Right lobe of liver (tissue), 4 donors: Measurements from ENCODE around the gene ERCC6L.

Source experiments
- POLR2A ChIP-seq: fragments of 450-650 bp; IDR thresholded peaks from one replicate; pipeline ENCODE4 v1.6.1; 2017; ENCODE audit warnings: antibody characterized with exemption, mild to moderate bottlenecking
- TF ChIP-seq, protein P1 (sequence below), 4 donors: fragments of 200-600 bp in 3 of 4; fragments of 450-650 bp in 1 of 4; IDR thresholded peaks; one replicate each; pipeline versions ENCODE4 v1.5.1 to v1.8.0; 2016 to 2022; ENCODE audit warnings: antibody characterized with exemption in 4 of 4, mild to moderate bottlenecking in 2 of 4
- donor health status: DM: no; HTN: no; CAD: no.
- donor health status: DM: no; HTN: no; CAD: no.
- donor health status: DM: no; HTN: yes; CAD: no.

DNA sequence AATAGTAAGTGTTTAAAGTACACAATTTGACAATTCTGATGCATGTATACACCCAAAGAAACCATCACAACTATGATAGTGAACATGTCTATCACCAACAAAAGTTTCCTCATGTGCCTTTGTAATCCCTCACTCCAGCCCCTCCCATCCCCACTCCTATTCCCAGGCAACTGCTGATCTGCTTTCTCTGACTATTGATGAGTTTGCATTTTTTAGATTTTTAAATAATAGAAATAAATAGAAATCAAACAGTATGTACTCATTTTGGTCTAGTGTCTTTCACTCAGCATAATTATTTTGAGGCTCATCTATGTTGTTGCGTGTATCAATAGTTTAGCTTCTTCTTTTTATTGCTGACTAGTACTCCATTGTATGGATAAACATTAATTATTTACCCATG, 43.5 kb upstream of the ERCC6L start:
- TF ChIP-seq, protein P1, sequence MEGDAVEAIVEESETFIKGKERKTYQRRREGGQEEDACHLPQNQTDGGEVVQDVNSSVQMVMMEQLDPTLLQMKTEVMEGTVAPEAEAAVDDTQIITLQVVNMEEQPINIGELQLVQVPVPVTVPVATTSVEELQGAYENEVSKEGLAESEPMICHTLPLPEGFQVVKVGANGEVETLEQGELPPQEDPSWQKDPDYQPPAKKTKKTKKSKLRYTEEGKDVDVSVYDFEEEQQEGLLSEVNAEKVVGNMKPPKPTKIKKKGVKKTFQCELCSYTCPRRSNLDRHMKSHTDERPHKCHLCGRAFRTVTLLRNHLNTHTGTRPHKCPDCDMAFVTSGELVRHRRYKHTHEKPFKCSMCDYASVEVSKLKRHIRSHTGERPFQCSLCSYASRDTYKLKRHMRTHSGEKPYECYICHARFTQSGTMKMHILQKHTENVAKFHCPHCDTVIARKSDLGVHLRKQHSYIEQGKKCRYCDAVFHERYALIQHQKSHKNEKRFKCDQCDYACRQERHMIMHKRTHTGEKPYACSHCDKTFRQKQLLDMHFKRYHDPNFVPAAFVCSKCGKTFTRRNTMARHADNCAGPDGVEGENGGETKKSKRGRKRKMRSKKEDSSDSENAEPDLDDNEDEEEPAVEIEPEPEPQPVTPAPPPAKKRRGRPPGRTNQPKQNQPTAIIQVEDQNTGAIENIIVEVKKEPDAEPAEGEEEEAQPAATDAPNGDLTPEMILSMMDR (IDR thresholded peaks at IDR 0.05) = no peak
- TF ChIP-seq POLR2A = no peak
